AG09309 (cell line): ENCODE measurements around the gene ZBED4.

Experiments used
- DNase-seq: peaks from one replicate; pipeline ENCODE4 v3.0.0-alpha.2; 2010; ENCODE audit warnings: low read depth
- H3K4me3 ChIP-seq: 2 replicates; pipeline ENCODE4 v1.5.1; 2011; ENCODE audit warnings: mild to moderate bottlenecking, low read depth, low read length, moderate library complexity; ENCODE audit not compliant: control insufficient read depth
- CTCF ChIP-seq: IDR thresholded peaks from 2 replicates; pipeline ENCODE4 v1.5.1; 2011; ENCODE audit warnings: mild to moderate bottlenecking, low read depth, low read length, inconsistent platforms; ENCODE audit not compliant: insufficient read depth, control insufficient read depth; ENCODE audit errors: missing control alignments

Gene ZBED4

GRCh38 chr22:49865156-49865555, 11.5 kb downstream of the ZBED4 start:
- no peak for DNase-seq
- no peak for TF ChIP-seq CTCF
- no peak overlapping the region for H3K4me3 ChIP-seq

GRCh38 chr22:49866134-49866533, 12.5 kb downstream of the ZBED4 start:
- H3K4me3 ChIP-seq = no peak overlapping the region
- no peak for TF ChIP-seq CTCF
- DNase-seq = no peak

- no peak for TF ChIP-seq CTCF
- DNase-seq = no peak
- H3K4me3 ChIP-seq = no peak overlapping the region
Observed at GRCh38 chr22:49866646-49867045, 13.0 kb downstream of the ZBED4 start.

- TF ChIP-seq CTCF = no peak
Observed at GRCh38 chr22:49867303-49868265, 13.9 kb downstream of the ZBED4 start.

GRCh38 chr22:49869086-49869830, 15.6 kb downstream of the ZBED4 start:
- TF ChIP-seq CTCF = no peak
- DNase-seq = no peak
- H3K4me3 ChIP-seq = no peak overlapping the region

More at GRCh38 chr22:49867303-49868265, 13.9 kb downstream of the ZBED4 start:
- no peak overlapping the region for H3K4me3 ChIP-seq
- DNase-seq = no peak

- no peak for DNase-seq
- no peak overlapping the region for H3K4me3 ChIP-seq
- TF ChIP-seq CTCF = no peak
Observed at GRCh38 chr22:49869845-49870712, 16.4 kb downstream of the ZBED4 start.
